Common myeloid progenitor, CD34-positive (primary cell): ENCODE results near the gene EVA1C.

Source experiments
- CTCF ChIA-PET: fragments of 350-600 bp; sonication (Branson Sonifier 250); formaldehyde crosslinking; loops from one replicate; lab custom pipeline; 2021; ENCODE audit warnings: antibody characterized with exemption; lab: Charles Lee
- POLR2A ChIA-PET: fragments of 350-600 bp; sonication (Branson Sonifier 250); formaldehyde crosslinking; loops from one replicate; lab custom pipeline; 2021; ENCODE audit warnings: antibody characterized with exemption; lab: Charles Lee
- DNase-seq, 3 donors: peaks; one replicate each; pipeline versions ENCODE4 v3.0.0 to v3.0.0-alpha.2; 2013
- H3K27ac ChIP-seq, 2 experiments: 1 replicate in 1 of 2; 2 replicates in 1 of 2; pipeline ENCODE4 v1.7.0; 2013; ENCODE audit warnings: inconsistent platforms in 2 of 2, low read length in 2 of 2, mild to moderate bottlenecking in 2 of 2, low read depth in 1 of 2, moderate library complexity in 1 of 2; ENCODE audit not compliant: severe bottlenecking in 2 of 2, insufficient read depth in 1 of 2, poor library complexity in 1 of 2
- H3K27me3 ChIP-seq, 5 experiments: replicated peaks in 2 of 5; 1 replicate in 3 of 5; 2 replicates in 2 of 5; pipeline versions ENCODE4 v1.6.1 to v1.7.0; 2013; ENCODE audit warnings: low read length in 4 of 5, mild to moderate bottlenecking in 2 of 5, moderate library complexity in 2 of 5, inconsistent platforms in 1 of 5; ENCODE audit not compliant: insufficient read depth in 5 of 5, control insufficient read depth in 4 of 5
- H3K36me3 ChIP-seq, 4 experiments: 1 replicate in 2 of 4; 2 replicates in 2 of 4; pipeline versions ENCODE4 v1.6.1 to v1.7.0; 2013; ENCODE audit warnings: low read length in 3 of 4, control low read depth in 1 of 4, mild to moderate bottlenecking in 1 of 4; ENCODE audit not compliant: control insufficient read depth in 4 of 4, insufficient read depth in 4 of 4
- H3K4me1 ChIP-seq, 4 experiments: 1 replicate in 3 of 4; 2 replicates in 1 of 4; pipeline versions ENCODE4 v1.6.1 to v1.7.1; 2013; ENCODE audit warnings: low read length in 3 of 4, mild to moderate bottlenecking in 3 of 4, control low read depth in 1 of 4, inconsistent platforms in 1 of 4, moderate library complexity in 1 of 4; ENCODE audit not compliant: control insufficient read depth in 4 of 4, insufficient read depth in 4 of 4; ENCODE audit errors: control extremely low read depth in 1 of 4
- H3K4me3 ChIP-seq, 7 experiments: 1 replicate in 4 of 7; 2 replicates in 3 of 7; pipeline versions ENCODE4 v1.5.1 to v1.7.0; 2013; ENCODE audit warnings: mild to moderate bottlenecking in 7 of 7, low read length in 6 of 7, moderate library complexity in 6 of 7, inconsistent platforms in 2 of 7, low read depth in 2 of 7, control low read depth in 1 of 7; ENCODE audit not compliant: insufficient read depth in 4 of 7, control insufficient read depth in 1 of 7; ENCODE audit errors: extremely low read depth in 1 of 7
- H3K9me3 ChIP-seq, 5 experiments: 1 replicate in 4 of 5; 2 replicates in 1 of 5; pipeline versions ENCODE4 v1.6.1 to v1.7.1; 2013; ENCODE audit warnings: low read length in 4 of 5, mild to moderate bottlenecking in 2 of 5, inconsistent platforms in 1 of 5, low read depth in 1 of 5, moderate library complexity in 1 of 5; ENCODE audit not compliant: control insufficient read depth in 4 of 5, insufficient read depth in 2 of 5; ENCODE audit errors: control extremely low read depth in 1 of 5
- WGBS: methylation state at CpG from one replicate; pipeline ENCODE4 v1.1.5; 2013; ENCODE audit not compliant: insufficient coverage; 5-methylcytosine and 5-hydroxymethylcytosine counted together

Gene EVA1C

DNA sequence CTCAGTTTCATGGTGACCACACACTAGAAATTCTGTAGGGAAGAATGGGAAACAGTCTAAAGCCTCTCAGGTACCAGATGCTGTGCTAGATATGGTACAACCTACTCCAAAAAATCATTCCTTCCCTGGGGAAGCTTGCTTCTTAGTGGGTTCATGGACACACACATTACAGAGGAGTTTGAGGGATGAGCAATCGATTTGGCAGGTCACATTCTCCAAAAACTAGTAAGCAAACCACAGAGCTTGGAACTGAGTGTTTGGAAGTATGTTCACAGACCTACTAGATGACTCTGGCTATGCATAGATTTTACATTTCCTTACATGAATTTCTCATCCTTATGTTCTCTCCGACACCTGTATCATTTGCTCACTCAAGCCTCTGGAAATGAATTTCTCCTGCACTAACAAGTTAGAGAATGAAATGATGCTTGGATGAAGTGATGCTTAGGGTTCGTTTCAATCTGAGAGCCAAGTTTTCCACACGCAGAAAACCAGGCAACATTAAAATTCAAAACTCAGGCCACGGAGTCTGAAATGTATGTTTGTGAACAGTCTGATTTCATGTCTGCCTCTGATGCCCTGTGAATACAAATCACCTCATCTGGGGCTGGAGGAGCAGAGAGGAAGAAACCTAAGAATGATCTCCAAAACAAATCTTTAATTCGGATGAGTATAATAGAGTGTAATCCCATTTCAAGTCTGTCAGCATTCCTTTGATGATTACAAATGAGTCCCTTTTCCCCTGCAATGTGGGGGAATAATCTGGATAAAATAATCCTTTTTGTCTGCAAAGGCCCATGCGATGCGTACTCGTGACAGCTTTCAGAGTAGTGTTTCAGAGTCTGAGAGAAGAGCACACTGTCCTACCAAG lies 11.0 kb downstream of the EVA1C start:
- Histone ChIP-seq H3K36me3 (no peaks in the 10 kb centered on the region), H3K4me3 (no peak overlapping the region), H3K4me1 (no peaks in the 10 kb centered on the region), H3K27ac (no peak overlapping the region), H3K27me3 (no peaks in the 10 kb centered on the region), H3K9me3 (no peaks in the 10 kb centered on the region)
- ChIA-PET CTCF (no interaction called here), POLR2A (no interaction called here)
- no peak for DNase-seq
- WGBS = 100% methylated on average over 6 of the region's 9 CpGs

DNA sequence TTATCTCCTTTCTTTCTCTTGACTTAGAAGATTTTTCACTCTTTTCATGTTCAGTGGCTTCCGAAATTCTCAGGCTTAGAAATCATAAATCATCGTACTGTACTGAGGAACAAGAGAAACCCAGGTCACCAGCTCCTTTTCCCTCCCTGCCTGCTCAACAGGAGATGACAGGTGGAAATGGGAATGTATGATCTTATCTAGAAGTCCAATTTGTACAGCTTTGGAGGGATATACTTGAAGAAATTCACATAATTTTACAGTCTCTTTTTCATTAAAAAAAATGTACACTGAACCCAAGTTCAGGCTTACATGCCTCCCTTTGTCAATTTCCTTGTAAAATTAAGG lies 11.7 kb downstream of the EVA1C start:
- POLR2A ChIA-PET = no interaction called here
- Histone ChIP-seq H3K4me3 (no peak overlapping the region), H3K27me3 (no peaks in the 10 kb centered on the region), H3K36me3 (no peaks in the 10 kb centered on the region), H3K4me1 (no peaks in the 10 kb centered on the region), H3K27ac (no peak overlapping the region), H3K9me3 (no peaks in the 10 kb centered on the region)
- DNase-seq = no peak
- CTCF ChIA-PET = interaction anchor here (1.1 kb wide), 1 partner anchor 9 kb away, joined by 3 read pairs; no protein-coding TSS in a partner anchor
- no CpG with 5 or more reads among the region's 2 CpGs for WGBS

DNA sequence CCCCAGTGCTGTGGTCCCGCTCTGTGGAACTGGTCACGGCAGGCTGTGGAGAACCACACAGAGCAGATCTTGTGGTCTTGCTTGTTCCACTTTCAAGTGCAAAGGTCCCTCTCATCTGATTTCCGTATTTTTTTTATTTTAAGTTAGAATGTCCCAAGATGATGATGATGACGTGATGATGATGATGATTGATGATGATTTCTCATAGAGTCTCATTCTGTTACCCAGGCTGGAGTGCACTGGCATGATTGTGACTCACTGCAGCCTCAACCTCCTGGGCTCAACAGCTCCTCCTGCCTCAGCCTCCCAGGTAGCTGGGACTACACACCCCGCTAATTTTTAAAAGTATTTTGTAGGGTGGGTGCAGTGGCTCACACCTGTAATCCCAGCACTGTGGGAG lies 12.2 kb downstream of the EVA1C start:
- Histone ChIP-seq H3K36me3 (no peaks in the 10 kb centered on the region), H3K4me1 (no peaks in the 10 kb centered on the region), H3K9me3 (no peaks in the 10 kb centered on the region), H3K4me3 (no peak overlapping the region), H3K27me3 (no peaks in the 10 kb centered on the region), H3K27ac (no peak overlapping the region)
- DNase-seq = no peak
- 98% methylated on average over 4 of the region's 5 CpGs for WGBS
- POLR2A ChIA-PET = no interaction called here
- CTCF ChIA-PET = interaction anchor here (1.1 kb wide), 1 partner anchor 10 kb away, joined by 3 read pairs; no protein-coding TSS in a partner anchor

DNA sequence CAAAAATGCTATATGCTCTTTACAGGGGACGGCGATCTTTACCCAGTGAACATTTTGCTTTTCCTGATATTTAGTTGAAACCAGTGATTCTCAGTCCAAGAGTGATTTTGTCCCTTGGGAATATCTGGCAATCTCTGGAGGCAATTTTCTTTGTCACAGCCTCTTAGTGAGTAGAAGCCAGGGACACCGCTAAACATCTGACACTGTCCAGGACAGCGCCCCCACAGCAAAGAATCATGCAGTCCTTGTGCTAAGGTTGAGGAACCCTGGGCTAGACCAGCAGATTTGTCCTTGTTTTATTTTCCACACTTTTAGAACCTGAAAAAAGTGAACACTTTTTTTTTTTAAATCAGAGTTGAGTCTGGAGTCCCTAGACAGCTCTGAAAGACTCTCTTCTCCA lies 13.1 kb downstream of the EVA1C start:
- Histone ChIP-seq H3K27me3 (no peaks in the 10 kb centered on the region), H3K27ac (no peak overlapping the region), H3K9me3 (no peaks in the 10 kb centered on the region), H3K4me1 (no peaks in the 10 kb centered on the region), H3K36me3 (no peaks in the 10 kb centered on the region), H3K4me3 (no peak overlapping the region)
- 98% methylated on average over 4 of the region's 4 CpGs for WGBS
- CTCF ChIA-PET = no interaction called here
- no peak for DNase-seq
- POLR2A ChIA-PET = no interaction called here

DNA sequence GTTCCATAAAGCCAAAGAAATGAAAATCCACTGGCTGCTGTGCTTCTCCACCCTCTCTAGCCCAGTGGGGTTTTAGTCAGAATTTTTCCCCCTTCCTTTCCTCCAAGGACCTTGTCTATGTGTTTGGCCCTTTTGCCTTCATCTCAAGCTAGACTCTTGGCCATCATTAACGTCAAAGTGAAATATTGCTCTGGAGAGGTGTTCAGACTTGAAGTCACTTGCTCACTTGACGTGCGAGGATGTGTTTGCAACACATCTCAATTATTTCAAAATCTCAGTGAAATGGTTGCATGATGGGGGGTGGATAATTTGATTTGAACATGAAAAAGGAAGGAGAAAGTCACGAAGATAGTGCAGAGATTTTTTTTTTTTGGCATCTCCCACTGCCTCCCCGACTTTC lies 13.6 kb downstream of the EVA1C start:
- no peaks in the 10 kb centered on the region for H3K4me1 ChIP-seq
- DNase-seq = no peak
- ChIA-PET POLR2A (no interaction called here), CTCF (interaction anchor here (1.2 kb wide), 1 partner anchor 175 kb away, joined by 4 read pairs; no protein-coding TSS in a partner anchor)
- H3K4me3 ChIP-seq = no peak overlapping the region
- no peaks in the 10 kb centered on the region for H3K9me3 ChIP-seq
- H3K36me3 ChIP-seq = no peaks in the 10 kb centered on the region
- H3K27ac ChIP-seq = no peak overlapping the region
- 100% methylated on average over 1 of the region's 5 CpGs for WGBS
- no peaks in the 10 kb centered on the region for H3K27me3 ChIP-seq

DNA sequence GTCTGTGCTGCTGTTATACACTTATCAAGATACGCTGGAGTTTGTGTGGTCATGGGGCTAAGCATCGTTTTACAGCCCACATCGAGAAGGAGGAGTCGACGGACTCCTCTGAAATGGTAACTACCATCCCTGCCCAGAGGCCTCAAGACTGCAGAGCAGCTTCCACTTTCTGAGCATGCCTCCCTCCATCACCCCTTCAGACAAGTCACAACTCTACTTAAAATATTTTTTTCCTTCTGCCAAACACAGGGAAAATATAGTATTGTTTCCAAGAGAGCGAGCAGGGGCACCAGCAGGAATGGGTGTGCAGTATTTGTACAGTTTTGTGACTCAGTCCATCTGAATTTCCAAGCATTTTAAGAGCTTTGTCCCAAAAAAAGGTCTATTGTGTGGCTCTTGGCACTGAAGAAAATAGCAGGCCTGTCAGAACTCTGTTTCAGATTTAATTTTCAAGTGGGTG lies 14.1 kb downstream of the EVA1C start:
- ChIA-PET POLR2A (no interaction called here), CTCF (interaction anchor here (1.2 kb wide), 1 partner anchor 174 kb away, joined by 4 read pairs; no protein-coding TSS in a partner anchor)
- no peaks in the 10 kb centered on the region for H3K9me3 ChIP-seq
- H3K27ac ChIP-seq = no peak overlapping the region
- H3K4me3 ChIP-seq = no peak overlapping the region
- H3K4me1 ChIP-seq = no peaks in the 10 kb centered on the region
- no peaks in the 10 kb centered on the region for H3K36me3 ChIP-seq
- no peak for DNase-seq
- H3K27me3 ChIP-seq = no peaks in the 10 kb centered on the region
- WGBS = 100% methylated on average over 2 of the region's 6 CpGs

- 85% methylated on average over 8 of the region's 10 CpGs for WGBS
- no peak overlapping the region for H3K27ac ChIP-seq
- H3K9me3 ChIP-seq = no peaks in the 10 kb centered on the region
- H3K4me3 ChIP-seq = no peak overlapping the region
- no peaks in the 10 kb centered on the region for H3K4me1 ChIP-seq
- CTCF ChIA-PET = interaction anchor here (1.4 kb wide), 1 partner anchor 141 kb away, joined by 4 read pairs; no protein-coding TSS in a partner anchor
- no peaks in the 10 kb centered on the region for H3K27me3 ChIP-seq
- DNase-seq = peak in 2 of 3 donors; percentile 16 to 40
- no peaks in the 10 kb centered on the region for H3K36me3 ChIP-seq
- POLR2A ChIA-PET = no interaction called here
Measured at GRCh38 chr21:32427958-32428623, 15.6 kb downstream of the EVA1C start.
